ENCODE measurements around the gene SLC6A13. TPM values are rescaled to one million over a fixed set of nuclear protein-coding genes. Genes with fewer than 3 reads are reported as not detected.

SLC6A13 gene
- total RNA-seq, 4 donors from 2014 or later: not detected

GRCh38 chr12:272942-273341 lies 10.3 kb upstream of the SLC6A13 start:
- DNase-seq (ENCODE audit: extremely low spot score): no peak
- intact Hi-C loops (cut with DNase I): no loop called here
- H3K27me3 ChIP-seq: peaks cover 0 to under 1% (median 0%) of the 10 kb centered on the region in 4 donors
- H3K36me3 ChIP-seq: no peaks in the 10 kb centered on the region
- H3K9me3 ChIP-seq: no peaks in the 10 kb centered on the region
- 84% methylated on average over 6 of the region's 6 CpGs for WGBS
- peaks cover 0 to 22% (median 18%) of the 10 kb centered on the region in 4 donors for H3K4me1 ChIP-seq
- TF ChIP-seq CTCF (IDR thresholded peaks at IDR 0.05) (no peak), POLR2AphosphoS5 (IDR thresholded peaks at IDR 0.05) (no peak), POLR2A (IDR thresholded peaks at IDR 0.05; ENCODE audit: low read depth) (no peak), EP300 (IDR thresholded peaks at IDR 0.05) (no peak)
- H3K4me3 ChIP-seq: no peak overlapping the region
- no peak overlapping the region for H3K27ac ChIP-seq (replicated peaks in 1 of 4)

- no peak for DNase-seq (ENCODE audit: extremely low spot score)
- Histone ChIP-seq H3K36me3 (no peaks in the 10 kb centered on the region), H3K4me3 (no peak overlapping the region), H3K4me1 (peaks cover 0 to 29% (median 27%) of the 10 kb centered on the region in 4 donors), H3K27ac (replicated peaks in 1 of 4) (no peak overlapping the region), H3K9me3 (no peaks in the 10 kb centered on the region), H3K27me3 (peaks cover 0 to 15% (median 0%) of the 10 kb centered on the region in 4 donors)
- WGBS: 58% methylated on average over 4 of the region's 4 CpGs
- intact Hi-C loops (cut with DNase I): no loop called here
- TF ChIP-seq POLR2AphosphoS5 (IDR thresholded peaks at IDR 0.05) (no peak), POLR2A (IDR thresholded peaks at IDR 0.05; ENCODE audit: low read depth) (no peak), EP300 (IDR thresholded peaks at IDR 0.05) (no peak), CTCF (IDR thresholded peaks at IDR 0.05) (no peak)
Measured at GRCh38 chr12:271161-271560, 8.5 kb upstream of the SLC6A13 start.

GRCh38 chr12:269191-269590 lies 6.6 kb upstream of the SLC6A13 start:
- TF ChIP-seq POLR2AphosphoS5 (IDR thresholded peaks at IDR 0.05) (no peak), CTCF (IDR thresholded peaks at IDR 0.05) (no peak), POLR2A (IDR thresholded peaks at IDR 0.05; ENCODE audit: low read depth) (no peak), EP300 (IDR thresholded peaks at IDR 0.05) (no peak)
- Histone ChIP-seq H3K4me3 (no peak overlapping the region), H3K9me3 (no peaks in the 10 kb centered on the region), H3K36me3 (no peaks in the 10 kb centered on the region), H3K27ac (replicated peaks in 1 of 4) (no peak overlapping the region), H3K4me1 (peaks cover 0 to 29% (median 27%) of the 10 kb centered on the region in 4 donors), H3K27me3 (peaks cover 0 to 29% (median 0%) of the 10 kb centered on the region in 4 donors)
- no peak for DNase-seq (ENCODE audit: extremely low spot score)
- WGBS: 25% methylated on average over 3 of the region's 3 CpGs
- intact Hi-C loops (cut with DNase I): no loop called here

GRCh38 chr12:268483-268840 lies 5.8 kb upstream of the SLC6A13 start:
- peaks cover 0 to 29% (median 27%) of the 10 kb centered on the region in 4 donors for H3K4me1 ChIP-seq
- DNase-seq (ENCODE audit: extremely low spot score): no peak
- H3K27me3 ChIP-seq: peaks cover 0 to 36% (median 2%) of the 10 kb centered on the region in 4 donors
- TF ChIP-seq POLR2AphosphoS5 (IDR thresholded peaks at IDR 0.05) (no peak), EP300 (IDR thresholded peaks at IDR 0.05) (no peak), CTCF (IDR thresholded peaks at IDR 0.05) (no peak), POLR2A (IDR thresholded peaks at IDR 0.05; ENCODE audit: low read depth) (no peak)
- WGBS: 32% methylated on average over 7 of the region's 7 CpGs
- no peak overlapping the region for H3K27ac ChIP-seq (replicated peaks in 1 of 4)
- no peaks in the 10 kb centered on the region for H3K36me3 ChIP-seq
- intact Hi-C loops (cut with DNase I): no loop called here
- H3K4me3 ChIP-seq: no peak overlapping the region
- no peaks in the 10 kb centered on the region for H3K9me3 ChIP-seq
